ENCODE data around the gene IL2RA. TPM values are rescaled to one million over a fixed set of nuclear protein-coding genes. Genes with fewer than 3 reads are reported as not detected.

IL2RA gene
- total and polyA plus RNA-seq, 2 donors (not counting 3 experiments of a cell fraction or from before 2014, with no cell fraction given) = not detected

GRCh38 chr10:6012121-6012905, 49.9 kb downstream of the IL2RA start:
- intact Hi-C loops (cut with micrococcal nuclease) = loop anchor here (5.0 kb wide), 2 partner anchors 35 to 190 kb away; partner anchors contain the start of genes IL15RA and PFKFB3
- TF ChIP-seq JUN (IDR thresholded peaks at IDR 0.05; ENCODE audit: borderline replicate concordance, insufficient read depth, insufficient read length, low read depth) (no peak), FOS (IDR thresholded peaks at IDR 0.05; ENCODE audit: borderline replicate concordance, insufficient read depth, low read length) (no peak), MAX (IDR thresholded peaks at IDR 0.05; ENCODE audit: insufficient read depth, insufficient read length) (no peak), POLR2AphosphoS5 (IDR thresholded peaks at IDR 0.05; ENCODE audit: insufficient read depth, low read depth, low read length) (no peak), POLR2A (IDR thresholded peaks at IDR 0.05; ENCODE audit: low read depth, low read length) (no peak), MYC (IDR thresholded peaks at IDR 0.05; ENCODE audit: low read depth, low read length) (no peak), GATA2 (IDR thresholded peaks at IDR 0.05; ENCODE audit: insufficient read depth, insufficient read length, low read depth, low read length) (no peak), EZH2 (IDR thresholded peaks at IDR 0.05; ENCODE audit: borderline replicate concordance, low read depth, low read length, severe bottlenecking) (no peak)
- TF ChIP-seq, protein P1, sequence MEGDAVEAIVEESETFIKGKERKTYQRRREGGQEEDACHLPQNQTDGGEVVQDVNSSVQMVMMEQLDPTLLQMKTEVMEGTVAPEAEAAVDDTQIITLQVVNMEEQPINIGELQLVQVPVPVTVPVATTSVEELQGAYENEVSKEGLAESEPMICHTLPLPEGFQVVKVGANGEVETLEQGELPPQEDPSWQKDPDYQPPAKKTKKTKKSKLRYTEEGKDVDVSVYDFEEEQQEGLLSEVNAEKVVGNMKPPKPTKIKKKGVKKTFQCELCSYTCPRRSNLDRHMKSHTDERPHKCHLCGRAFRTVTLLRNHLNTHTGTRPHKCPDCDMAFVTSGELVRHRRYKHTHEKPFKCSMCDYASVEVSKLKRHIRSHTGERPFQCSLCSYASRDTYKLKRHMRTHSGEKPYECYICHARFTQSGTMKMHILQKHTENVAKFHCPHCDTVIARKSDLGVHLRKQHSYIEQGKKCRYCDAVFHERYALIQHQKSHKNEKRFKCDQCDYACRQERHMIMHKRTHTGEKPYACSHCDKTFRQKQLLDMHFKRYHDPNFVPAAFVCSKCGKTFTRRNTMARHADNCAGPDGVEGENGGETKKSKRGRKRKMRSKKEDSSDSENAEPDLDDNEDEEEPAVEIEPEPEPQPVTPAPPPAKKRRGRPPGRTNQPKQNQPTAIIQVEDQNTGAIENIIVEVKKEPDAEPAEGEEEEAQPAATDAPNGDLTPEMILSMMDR (IDR thresholded peaks at IDR 0.05; ENCODE audit: extremely low read depth in 1 of 2, insufficient read depth in 1 of 2, low read depth in 1 of 2, low read length in 2 of 2) = no peak

More at GRCh38 chr10:6012121-6012905, 49.9 kb downstream of the IL2RA start:
- Histone ChIP-seq H3K9ac (replicated peaks; ENCODE audit: extremely low read depth, insufficient read depth, low read length) (no peak overlapping the region), H3K27ac (ENCODE audit: insufficient read depth, low read depth, low read length) (no peak overlapping the region), H2AFZ (ENCODE audit: low read depth, low read length) (no peak overlapping the region), H4K20me1 (replicated peaks; ENCODE audit: control insufficient read depth, extremely low read depth, insufficient read depth, low read length) (no peaks in the 10 kb centered on the region), H3K9me3 (replicated peaks; ENCODE audit: control insufficient read depth, insufficient read depth, low read length) (no peaks in the 10 kb centered on the region), H3K79me2 (ENCODE audit: control insufficient read depth, insufficient read depth, low read length) (no peaks in the 10 kb centered on the region), H3K36me3 (ENCODE audit: control insufficient read depth in 2 of 2, extremely low read depth in 1 of 2, insufficient read depth in 2 of 2, low read length in 2 of 2) (no peaks in the 10 kb centered on the region), H3K4me2 (ENCODE audit: insufficient read depth, low read length) (no peak overlapping the region), H3K27me3 (ENCODE audit: control insufficient read depth in 2 of 2, insufficient read depth in 2 of 2, low read length in 2 of 2) (peaks cover 0 to 1% of the 10 kb centered on the region in 2 experiments), H3K4me1 (ENCODE audit: control insufficient read depth, extremely low read depth, insufficient read depth, low read length) (no peaks in the 10 kb centered on the region), H3K9me1 (replicated peaks; ENCODE audit: control insufficient read depth, extremely low read depth, insufficient read depth, low read length) (no peaks in the 10 kb centered on the region), H3K4me3 (replicated peaks in 1 of 3; ENCODE audit: insufficient read depth in 1 of 3, low read depth in 1 of 3, low read length in 3 of 3) (no peak overlapping the region)
- BruUV-seq (replicated peaks) = no TSS peak
- dilution Hi-C loops (cut with MboI; ENCODE audit: extremely low pct_ligation_motif_present, low sequenced_read_pairs) = no loop called here
- no peak for DNase-seq (ENCODE audit: low read depth, low spot score)
- ChIA-PET CTCF (interaction anchor here (2.0 to 5.6 kb wide), 5 partner anchors 15 to 390 kb away, joined by 6 to 111 read pairs (median 23); no protein-coding TSS in a partner anchor), POLR2A (no interaction called here)
- no peak for FAIRE-seq

Data from endothelial cell of umbilical vein (primary cell).